ENCODE results near the gene FCRL3.

DNA sequence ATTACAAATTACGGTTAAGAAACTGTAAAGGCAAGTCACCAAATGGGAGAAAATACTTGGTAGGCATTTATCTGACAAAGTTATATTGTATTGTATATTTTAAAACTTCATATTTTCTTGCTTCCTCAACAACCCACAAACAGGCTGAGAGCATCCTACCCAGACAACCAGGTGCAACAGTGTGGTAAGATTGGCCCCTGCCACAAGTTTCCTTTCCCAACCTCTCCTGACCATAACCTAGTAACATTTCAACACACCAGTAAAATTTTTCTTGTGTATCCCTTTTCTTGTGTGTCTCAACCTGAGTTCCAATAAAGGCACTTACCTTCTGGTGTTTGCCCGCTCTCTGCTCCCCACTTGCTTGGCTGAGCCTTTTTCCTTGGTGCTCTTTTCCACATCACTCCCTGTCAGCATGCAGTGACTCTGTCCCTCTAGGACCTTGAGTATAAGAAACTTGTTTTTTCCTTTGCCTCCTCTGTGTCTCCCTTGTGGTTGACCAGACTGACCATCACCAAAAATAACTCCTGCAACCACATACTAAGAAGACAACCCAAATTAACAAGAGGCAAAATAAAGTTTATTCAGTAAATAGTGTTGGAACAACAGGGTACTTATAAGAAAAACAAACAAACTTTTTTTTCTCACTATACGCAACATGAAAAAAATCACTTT is 40.9 kb downstream of the FCRL3 start:
- TF ChIP-seq, protein P1, sequence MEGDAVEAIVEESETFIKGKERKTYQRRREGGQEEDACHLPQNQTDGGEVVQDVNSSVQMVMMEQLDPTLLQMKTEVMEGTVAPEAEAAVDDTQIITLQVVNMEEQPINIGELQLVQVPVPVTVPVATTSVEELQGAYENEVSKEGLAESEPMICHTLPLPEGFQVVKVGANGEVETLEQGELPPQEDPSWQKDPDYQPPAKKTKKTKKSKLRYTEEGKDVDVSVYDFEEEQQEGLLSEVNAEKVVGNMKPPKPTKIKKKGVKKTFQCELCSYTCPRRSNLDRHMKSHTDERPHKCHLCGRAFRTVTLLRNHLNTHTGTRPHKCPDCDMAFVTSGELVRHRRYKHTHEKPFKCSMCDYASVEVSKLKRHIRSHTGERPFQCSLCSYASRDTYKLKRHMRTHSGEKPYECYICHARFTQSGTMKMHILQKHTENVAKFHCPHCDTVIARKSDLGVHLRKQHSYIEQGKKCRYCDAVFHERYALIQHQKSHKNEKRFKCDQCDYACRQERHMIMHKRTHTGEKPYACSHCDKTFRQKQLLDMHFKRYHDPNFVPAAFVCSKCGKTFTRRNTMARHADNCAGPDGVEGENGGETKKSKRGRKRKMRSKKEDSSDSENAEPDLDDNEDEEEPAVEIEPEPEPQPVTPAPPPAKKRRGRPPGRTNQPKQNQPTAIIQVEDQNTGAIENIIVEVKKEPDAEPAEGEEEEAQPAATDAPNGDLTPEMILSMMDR (IDR thresholded peaks at IDR 0.05; ENCODE audit: insufficient read depth, low read length, poor library complexity, severe bottlenecking), result no peak
- no peak for TF ChIP-seq EZH2phosphoT487 (conservative IDR thresholded peaks at IDR 0.05; ENCODE audit: low read length)

Data from SU-DHL-6 (cell line).